WTC11 (cell line): ENCODE results near the gene PEAK1.

ENCODE experiments used
- CTCF ChIP-seq: fragments of 200-600 bp; IDR thresholded peaks from 2 replicates; pipeline ENCODE4 v1.8.0; 2022; ENCODE audit warnings: antibody characterized with exemption
- IRF2 ChIP-seq: sonication (generic); formaldehyde crosslinking; IDR thresholded peaks from 2 replicates; pipeline ENCODE4 v1.8.0; 2022; ENCODE audit warnings: low read depth, missing genetic modification reagents, borderline replicate concordance
- RORB ChIP-seq: fragments of 250-450 bp; sonication (Bioruptor Pico); IDR thresholded peaks from 2 replicates; pipeline ENCODE4 v1.9.0; 2021; ENCODE audit warnings: mild to moderate bottlenecking
- TCF7 ChIP-seq: sonication (generic); formaldehyde crosslinking; IDR thresholded peaks from 2 replicates; pipeline ENCODE4 v1.8.0; 2022; ENCODE audit warnings: mild to moderate bottlenecking, low read depth, missing genetic modification reagents, moderate library complexity
- ZBTB43 ChIP-seq: sonication (generic); formaldehyde crosslinking; IDR thresholded peaks from 2 replicates; pipeline ENCODE4 v1.8.1; 2023; ENCODE audit warnings: mild to moderate bottlenecking, missing genetic modification reagents

DNA sequence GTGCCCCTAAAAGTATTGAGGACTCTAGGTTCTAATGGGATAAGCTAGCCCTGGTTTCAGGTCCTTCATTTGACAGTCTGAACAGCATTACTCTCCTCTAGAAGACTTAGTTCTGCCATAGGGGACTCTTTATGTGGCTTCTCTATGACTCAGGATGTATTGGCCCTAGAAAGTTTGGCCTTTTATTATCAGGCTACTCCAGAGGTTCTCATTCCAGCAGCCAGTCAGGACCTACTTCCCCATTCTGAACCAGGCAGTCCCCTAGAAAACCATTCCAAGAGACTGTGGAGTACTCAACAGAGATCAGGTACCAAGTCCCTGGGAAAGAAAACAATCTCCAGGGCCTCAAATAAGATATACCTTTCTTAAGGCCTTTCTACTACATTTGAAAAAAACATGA lies 191.1 kb downstream of the PEAK1 start:
- TF ChIP-seq CTCF: no peak
- no peak for TF ChIP-seq TCF7 (CRISPR knock-in tag)
- TF ChIP-seq IRF2: no peak
- no peak for TF ChIP-seq RORB (CRISPR knock-in tag)
- no peak for TF ChIP-seq ZBTB43
